GM10266 (cell line): Measurements from ENCODE around the gene CADPS.

Experiments
- DNase-seq: peaks from one replicate; pipeline ENCODE4 v3.0.0; 2012; ENCODE audit errors: extremely low spot score
- CTCF ChIP-seq: IDR thresholded peaks from 2 replicates; pipeline ENCODE4 v1.5.1; 2012; ENCODE audit warnings: mild to moderate bottlenecking, low read depth; ENCODE audit not compliant: control insufficient read depth, insufficient read depth; ENCODE audit errors: missing control alignments

CADPS gene

GRCh38 chr3:62361261-62361660 is 514.0 kb downstream of the CADPS start:
- no peak for DNase-seq
- no peak for TF ChIP-seq CTCF

GRCh38 chr3:62359531-62359930 is 515.7 kb downstream of the CADPS start:
- TF ChIP-seq CTCF: no peak
- no peak for DNase-seq

GRCh38 chr3:62356356-62356755 is 518.9 kb downstream of the CADPS start:
- no peak for TF ChIP-seq CTCF

GRCh38 chr3:62355703-62356102 is 519.5 kb downstream of the CADPS start:
- no peak for TF ChIP-seq CTCF
- DNase-seq: no peak

More at GRCh38 chr3:62356356-62356755, 518.9 kb downstream of the CADPS start:
- DNase-seq: no peak
